CD1c-positive myeloid dendritic cell (primary cell): ENCODE results near the gene AIP.
"Not testable (repeated sequence)": the region's sequence is repeated elsewhere in the genome, so short reads cannot be mapped to it uniquely, and the experiment has no call there.

Experiments used
- DNase-seq: peaks from one replicate; pipeline ENCODE4 v3.0.0-alpha.2; 2016; ENCODE audit errors: extremely low spot score

Gene AIP

DNA sequence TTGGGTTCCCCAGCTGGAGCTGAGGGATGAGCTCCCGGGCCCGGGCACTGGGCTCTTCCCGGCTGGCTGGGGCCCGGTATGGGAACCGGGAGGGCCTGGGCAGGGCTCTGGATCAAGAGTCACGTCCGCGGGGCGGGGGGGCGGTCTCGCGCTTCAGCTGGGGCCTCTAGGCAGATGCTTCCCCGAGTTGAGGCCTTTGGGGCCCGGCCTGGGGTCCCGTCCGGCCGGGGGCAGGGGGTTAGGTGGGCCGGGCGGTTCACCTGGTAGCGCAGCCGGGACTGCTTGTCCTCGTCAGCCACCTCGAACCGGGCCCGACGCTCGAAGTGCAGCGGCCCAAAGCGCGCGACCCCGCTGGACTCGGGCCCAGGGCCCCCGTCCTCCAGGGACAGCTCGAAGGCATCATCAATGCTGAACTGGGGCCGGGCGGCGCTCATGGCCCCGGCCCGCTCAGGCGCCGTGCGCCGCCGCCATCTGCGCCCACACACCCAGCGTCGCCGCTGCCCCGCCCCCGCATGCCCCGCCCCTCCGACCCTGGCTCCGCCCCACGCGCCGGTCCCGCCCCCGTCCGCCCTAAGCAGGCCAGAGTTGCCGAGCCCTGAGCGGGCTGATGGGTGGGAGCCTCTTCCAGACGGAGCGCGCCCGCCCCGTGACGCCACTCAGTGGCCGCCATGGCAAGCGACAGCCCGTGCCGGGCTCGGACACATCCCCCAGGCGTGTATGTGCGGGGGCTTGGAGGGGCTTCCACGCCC is 13.9 kb upstream of the AIP start, which contains the start of gene TMEM134:
TMEM134 (minus strand) TSS at position 493 of the 749 bp plus-strand sequence; CDS start at position 434, 59 bp downstream.
- peak; percentile 94 for DNase-seq

DNA sequence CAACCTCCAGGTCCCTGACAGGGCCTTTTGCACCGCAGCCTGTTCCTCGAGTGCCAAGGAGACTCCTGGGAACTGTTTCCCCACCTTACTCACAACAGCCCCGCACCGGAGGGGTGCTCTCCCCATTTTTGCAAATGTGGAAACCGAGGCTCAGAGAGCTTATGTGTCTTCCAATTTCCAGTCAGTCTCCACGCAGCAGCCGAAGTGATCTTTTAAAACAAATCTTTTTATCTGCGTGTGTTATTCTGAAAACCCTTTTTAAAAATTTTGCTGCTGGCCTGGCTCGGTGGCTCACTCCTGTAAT is 13.4 kb upstream of the AIP start:
- DNase-seq: no peak

DNA sequence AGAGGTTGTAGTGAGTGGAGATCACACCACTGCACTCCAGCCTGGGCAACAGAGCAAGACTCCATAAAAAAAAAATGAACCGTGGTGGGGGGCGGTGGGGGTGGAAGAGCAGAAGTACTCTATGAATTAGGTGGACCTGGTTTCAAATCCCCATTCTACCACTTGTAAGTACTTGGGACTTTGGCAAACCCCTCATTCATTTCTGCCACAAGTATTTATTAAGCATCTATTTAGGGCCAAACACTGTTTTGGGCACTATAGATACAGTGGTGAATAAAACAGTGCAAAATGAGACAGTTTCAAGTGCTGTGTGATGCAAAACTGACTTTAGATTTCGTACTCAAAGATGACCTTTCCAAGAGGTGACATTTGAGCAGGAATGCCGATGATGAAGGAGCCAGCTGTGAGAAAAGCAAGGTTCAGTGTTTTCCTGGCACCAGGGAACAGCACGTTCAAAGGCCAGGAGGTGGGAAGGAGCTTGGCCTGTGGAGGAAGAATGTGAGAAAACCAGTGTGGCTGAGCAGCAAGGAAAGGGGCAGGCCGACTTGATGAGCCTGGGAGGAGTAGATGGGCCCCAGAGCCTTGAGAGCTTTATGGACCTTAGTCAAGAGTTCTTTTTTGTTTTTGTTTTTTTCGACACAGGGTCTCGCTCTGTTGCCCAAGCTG is 12.4 kb upstream of the AIP start:
- DNase-seq: peak; percentile 46

DNA sequence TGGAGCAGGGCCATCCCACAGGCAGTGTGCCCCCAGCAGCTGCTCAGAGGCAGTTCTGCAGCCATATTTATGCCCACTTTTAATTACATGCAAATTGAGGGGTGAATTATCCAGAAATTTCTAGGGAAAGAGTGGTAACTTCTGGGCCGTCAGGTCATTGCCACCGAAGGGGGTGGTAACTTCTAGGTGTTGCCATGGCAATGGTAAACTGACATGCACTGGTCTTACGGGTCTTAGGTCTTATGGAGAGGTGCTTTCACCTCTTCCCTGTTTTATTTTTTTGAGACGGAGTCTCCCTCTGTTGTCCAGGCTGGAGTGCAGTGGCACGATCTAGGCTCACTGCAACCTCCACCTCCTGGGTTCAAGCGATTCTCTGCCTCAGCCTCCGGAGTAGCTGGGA is 9.9 kb upstream of the AIP start:
- DNase-seq: no peak

DNA sequence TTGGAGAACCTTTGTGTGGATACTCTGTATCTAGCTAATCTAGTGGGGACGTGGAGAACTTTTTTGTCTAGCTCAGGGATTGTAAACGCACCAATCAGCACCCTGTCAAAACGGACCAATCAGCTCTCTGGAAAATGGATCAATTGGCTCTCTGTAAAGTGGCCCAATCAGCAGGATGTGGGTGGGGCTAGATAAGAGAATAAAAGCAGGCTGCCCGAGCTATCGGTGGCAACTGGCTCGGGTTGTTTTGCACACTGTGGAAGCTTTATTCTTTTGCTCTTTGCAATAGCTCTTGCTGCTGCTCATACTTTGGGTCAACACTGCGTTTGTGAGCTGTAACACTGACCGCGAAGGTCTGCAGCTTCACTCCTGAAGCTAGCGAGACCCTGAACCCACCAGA is 6.1 kb upstream of the AIP start:
- not testable (repeated sequence) for DNase-seq

DNA sequence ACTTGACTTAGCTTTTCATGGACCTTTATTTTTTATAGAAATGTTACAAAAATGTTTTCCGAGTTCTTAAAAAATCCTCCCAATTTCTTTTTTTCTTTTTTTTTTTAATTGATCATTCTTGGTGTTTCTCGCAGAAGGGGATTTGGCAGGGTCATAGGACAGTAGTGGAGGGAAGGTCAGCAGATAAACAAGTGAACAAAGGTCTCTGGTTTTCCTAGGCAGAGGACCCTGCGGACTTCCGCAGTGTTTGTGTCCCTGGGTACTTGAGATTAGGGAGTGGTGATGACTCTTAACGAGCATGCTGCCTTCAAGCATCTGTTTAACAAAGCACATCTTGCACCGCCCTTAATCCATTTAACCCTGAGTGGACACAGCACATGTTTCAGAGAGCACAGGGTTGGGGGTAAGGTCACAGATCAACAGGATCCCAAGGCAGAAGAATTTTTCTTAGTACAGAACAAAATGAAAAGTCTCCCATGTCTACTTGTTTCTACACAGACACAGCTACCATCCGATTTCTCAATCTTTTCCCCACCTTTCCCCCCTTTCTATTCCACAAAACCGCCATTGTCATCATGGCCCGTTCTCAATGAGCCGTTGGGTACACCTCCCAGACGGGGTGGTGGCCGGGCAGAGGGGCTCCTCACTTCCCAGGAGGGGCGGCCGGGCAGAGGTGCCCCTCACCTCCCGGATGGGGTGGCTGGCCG is 5.3 kb upstream of the AIP start:
- DNase-seq: not testable (repeated sequence)

DNA sequence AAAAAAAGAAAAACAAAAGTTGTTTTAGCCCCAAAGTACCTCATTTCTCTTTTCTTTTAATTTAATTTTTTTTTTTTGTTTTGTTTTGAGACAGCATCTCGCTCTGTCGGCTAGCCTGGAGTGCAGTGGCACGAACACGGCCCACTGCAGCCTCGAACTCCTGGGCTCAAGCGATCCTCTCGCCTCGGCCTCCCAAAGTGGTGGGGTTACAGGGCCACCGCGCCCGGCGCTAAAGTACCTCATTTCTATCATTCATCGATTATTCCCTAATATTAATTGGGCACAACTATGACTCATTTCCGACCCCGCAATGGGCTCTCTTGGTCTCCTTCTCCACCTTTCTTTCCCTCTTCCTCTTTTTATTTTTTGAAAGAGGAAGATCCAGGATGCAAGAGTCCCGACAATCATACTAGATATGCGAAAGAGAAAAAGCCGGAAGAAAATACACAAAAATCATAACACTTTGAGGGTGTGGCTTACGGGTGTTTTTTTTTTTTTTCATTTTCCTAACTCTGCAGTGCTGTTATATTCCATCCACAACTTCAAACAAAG is 475 bp upstream of the AIP start:
- DNase-seq: peak; percentile 82

DNA sequence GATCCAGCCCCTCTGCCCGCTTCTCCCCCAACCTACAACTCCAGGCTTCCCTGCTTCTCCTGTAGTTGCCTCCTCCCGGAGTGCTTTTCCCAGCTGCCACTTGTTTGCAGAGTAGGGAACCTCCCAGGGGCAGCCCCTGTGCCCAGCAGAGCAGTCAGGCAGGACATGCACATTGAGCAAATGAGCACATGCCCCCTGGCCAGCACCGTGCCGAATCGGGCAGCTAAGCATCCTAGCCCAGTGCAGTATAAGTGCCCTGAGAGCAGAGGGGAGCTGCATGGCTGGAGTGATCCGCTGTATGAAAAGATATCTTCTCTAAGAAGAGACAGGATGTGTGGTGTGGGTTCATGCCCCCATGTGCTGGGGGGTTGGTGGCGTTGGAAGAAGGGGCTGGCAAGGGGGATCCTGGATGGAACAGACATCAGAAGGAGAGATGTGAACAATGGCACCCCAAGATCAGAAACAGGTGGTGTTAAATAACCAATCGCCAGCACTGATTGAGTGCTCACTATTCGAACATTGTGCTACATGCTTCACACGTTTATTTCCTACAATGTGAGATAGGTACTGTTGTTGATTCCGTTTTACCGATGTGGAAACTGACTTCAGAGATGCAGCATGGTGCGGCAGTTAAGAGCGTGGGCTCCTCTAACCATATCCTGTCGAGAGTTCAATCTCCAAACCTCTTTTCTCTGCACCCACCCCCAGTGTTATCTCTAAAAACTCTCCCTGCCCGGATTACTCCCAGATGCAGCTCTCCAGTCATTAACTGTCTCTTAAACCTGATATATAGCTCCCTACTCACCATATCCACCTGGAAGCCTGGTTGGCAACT is 1.2 kb downstream of the AIP start:
- DNase-seq: peak; percentile 34

DNA sequence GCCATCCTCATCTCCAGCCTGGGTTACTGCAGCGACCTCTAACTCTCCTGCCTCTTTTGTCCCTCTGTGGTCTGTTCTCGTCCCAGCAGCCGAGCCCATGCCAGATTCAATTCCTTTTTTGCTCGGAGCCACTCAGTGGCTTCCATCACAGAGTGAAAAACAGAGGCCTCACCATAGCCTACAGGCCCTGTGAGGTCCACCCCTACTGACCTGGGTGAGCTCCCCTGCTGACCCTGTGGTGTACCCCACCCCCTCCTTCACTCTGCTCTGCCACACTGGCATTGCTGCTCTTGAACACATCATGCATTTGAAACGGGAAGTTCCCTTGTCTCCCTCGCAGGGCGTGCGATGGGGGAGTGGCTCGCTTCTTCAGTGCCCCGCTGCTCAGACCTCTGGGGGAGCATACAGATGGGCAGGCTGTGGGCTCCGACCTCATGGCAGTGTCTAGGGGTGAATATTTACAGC is 2.1 kb downstream of the AIP start:
- peak; percentile 73 for DNase-seq

DNA sequence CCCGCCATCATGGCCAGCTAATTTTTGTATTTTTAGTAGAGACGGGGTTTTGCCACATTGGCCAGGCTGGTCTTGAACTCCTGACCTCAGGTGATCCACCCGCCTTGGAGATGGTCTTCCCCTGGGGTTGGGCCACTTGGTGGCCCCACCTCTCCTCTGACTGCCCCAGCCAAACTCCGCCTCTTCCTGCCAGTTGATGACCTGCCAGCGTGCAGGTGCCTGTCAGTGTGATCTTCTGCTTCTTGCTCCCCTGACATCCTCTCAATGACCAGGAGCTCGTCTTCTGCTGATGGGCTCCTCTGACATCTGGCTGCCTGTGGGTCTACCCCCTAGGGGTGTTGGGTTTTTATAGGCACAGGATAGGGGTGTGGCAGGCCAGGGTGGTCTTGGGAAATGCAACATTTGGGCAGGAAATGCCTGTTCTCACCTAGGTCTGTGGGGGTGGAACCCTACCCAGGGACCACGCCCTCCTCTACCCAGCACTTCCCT is 3.1 kb downstream of the AIP start:
- not testable (repeated sequence) for DNase-seq

DNA sequence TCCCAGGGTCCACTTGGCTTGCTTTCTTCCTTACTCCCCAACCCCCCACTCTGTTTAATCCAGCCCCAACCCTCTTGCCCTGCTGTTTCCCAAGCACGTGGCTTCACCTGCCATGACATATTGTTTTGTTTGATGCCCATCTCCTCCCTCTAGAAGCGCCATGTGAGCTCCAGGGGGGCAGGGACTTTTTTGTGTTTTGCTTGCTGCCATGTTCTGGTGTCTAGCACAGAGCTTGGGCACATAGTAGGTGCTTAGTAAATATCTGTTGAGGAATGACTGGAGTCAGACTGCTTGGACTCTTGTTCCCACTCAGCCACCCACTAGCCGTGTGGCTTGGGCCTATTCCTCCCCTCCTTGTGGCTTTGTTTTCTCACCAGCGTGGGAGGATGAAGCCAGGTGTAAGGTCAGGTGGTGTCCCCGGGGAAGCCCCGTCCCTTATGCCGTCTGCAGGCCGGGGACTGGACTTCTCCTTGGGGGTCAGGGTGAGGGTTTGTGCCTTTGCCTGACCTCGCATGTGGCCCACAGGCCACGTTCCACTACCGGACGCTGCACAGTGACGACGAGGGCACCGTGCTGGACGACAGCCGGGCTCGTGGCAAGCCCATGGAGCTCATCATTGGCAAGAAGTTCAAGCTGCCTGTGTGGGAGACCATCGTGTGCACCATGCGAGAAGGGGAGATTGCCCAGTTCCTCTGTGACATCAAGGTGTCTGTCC is 3.8 kb downstream of the AIP start:
- DNase-seq: no peak

DNA sequence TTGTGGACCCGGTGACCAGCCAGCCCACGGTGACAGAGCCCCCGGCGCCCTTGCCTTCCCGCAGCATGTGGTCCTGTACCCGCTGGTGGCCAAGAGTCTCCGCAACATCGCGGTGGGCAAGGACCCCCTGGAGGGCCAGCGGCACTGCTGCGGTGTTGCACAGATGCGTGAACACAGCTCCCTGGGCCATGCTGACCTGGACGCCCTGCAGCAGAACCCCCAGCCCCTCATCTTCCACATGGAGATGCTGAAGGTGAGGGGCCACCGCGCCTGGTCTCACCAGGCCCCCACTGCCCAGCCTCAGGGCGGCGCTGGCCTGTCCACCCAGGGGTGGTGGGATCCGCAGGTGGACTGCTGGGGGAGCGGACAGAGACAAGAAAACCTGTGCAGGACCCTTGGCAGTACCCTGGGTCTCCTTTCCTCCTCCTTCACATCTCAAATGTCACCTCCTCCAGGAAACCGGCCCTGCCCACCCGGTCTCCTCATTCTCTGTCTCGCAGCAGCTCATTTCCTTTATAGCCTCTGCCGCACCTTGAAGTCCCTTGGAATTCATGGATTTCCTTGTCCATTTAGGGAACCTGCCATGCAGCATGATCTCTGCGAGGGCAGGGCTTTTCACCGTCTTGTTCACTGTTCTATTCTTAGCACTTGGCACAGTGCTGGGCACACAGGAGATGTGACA is 6.5 kb downstream of the AIP start:
- no peak for DNase-seq

DNA sequence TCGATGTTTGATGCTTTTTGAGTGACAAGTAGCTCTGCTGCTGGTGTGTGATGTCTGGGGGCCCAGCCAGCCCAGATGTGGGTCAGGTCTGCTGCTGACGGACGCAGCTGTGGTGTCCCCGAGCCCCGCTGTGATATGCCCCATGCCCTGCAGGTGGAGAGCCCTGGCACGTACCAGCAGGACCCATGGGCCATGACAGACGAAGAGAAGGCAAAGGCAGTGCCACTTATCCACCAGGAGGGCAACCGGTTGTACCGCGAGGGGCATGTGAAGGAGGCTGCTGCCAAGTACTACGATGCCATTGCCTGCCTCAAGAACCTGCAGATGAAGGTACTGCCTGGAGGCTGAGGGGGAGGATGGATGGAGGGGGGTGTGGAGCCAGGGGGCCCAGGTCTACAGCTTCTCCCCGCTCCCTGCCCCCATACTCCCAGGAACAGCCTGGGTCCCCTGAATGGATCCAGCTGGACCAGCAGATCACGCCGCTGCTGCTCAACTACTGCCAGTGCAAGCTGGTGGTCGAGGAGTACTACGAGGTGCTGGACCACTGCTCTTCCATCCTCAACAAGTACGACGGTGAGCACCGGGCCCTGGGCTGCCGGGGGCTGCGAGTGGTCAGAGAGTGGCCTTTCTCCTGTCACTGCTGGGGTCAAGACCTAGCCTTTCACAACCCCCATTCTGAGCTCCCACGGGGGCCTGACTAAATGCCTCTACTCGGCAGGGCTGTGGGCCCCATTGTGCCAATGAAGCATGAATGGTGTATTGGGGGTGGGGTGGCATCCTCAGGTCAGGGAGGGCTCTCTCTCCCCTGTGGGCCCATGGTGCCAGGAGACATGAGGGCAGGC is 7.3 kb downstream of the AIP start:
- no peak for DNase-seq

DNA sequence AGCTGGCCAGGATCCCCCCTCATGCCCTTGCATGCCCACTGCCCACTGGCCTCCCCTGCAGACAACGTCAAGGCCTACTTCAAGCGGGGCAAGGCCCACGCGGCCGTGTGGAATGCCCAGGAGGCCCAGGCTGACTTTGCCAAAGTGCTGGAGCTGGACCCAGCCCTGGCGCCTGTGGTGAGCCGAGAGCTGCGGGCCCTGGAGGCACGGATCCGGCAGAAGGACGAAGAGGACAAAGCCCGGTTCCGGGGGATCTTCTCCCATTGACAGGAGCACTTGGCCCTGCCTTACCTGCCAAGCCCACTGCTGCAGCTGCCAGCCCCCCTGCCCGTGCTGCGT is 7.9 kb downstream of the AIP start:
- DNase-seq: no peak

DNA sequence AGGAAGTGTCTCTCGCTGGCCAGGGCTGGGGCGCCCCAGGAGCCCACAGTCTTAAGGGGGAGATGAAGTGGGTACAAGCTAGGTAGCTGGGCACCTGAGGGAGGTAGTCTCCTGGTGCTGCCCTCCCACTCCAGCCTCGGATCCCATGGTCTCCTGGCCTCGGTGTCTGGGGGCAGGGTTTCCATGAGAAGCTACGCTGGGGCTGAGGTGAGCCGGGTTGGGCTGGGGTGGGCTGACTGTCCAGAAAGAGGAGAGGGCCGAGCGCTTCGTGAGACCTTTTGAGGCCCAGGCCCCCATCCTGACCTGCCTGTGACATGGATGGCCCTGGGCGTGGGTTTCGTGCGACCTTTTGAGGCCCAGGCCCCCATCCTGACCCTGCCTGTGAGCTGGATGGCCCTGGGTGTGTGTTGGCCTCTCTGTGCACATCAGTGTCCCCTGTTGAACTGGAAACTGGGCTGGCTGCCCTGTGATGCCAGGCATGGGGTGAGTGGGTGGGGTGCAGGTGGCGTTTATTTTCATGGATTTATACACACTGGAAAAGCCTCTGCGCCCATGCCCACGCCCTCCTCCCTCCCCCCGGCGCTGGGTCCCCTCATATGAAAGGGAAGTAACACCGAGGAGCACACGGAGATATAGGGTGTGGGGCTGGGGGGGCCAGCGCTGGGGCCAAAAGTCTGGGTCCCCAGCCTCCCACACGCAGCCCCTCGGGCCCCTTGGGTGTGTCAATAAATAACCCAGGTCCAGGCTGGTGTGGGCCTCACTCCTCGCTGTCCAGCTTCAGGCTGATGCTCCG is 8.6 kb downstream of the AIP start:
- DNase-seq: no peak

DNA sequence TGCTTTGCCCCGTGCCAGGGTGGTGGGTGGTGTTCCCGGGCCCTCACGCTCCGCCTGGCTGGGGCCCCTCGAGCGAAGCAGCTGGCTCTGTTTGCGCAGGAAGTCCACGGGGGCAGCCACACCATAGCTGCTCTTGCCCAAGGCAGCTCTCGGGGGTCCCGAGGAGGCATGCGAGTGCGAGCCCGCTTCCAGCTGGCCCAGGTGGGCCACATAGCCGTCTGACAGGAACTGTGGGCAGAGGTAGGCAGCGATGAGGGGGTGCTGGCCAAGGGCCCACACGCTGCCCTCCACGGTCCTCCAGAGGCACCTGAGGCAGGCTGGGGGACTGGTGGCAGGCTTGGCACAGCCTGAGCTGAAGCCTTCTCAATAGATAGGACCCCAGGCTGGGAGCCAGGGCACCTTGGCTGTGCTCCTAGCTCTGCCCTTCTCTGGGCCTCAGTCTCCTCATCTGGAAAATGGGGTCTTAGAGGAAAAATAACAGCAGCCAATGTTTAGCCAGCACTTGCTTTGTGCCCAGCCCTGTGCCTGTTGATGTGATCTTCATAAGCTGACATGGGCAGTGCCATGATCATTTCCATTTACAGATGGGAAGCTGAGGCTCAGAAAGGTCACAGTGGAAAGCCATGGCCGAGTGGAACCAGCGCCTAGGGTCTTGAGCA is 9.4 kb downstream of the AIP start:
- no peak for DNase-seq

DNA sequence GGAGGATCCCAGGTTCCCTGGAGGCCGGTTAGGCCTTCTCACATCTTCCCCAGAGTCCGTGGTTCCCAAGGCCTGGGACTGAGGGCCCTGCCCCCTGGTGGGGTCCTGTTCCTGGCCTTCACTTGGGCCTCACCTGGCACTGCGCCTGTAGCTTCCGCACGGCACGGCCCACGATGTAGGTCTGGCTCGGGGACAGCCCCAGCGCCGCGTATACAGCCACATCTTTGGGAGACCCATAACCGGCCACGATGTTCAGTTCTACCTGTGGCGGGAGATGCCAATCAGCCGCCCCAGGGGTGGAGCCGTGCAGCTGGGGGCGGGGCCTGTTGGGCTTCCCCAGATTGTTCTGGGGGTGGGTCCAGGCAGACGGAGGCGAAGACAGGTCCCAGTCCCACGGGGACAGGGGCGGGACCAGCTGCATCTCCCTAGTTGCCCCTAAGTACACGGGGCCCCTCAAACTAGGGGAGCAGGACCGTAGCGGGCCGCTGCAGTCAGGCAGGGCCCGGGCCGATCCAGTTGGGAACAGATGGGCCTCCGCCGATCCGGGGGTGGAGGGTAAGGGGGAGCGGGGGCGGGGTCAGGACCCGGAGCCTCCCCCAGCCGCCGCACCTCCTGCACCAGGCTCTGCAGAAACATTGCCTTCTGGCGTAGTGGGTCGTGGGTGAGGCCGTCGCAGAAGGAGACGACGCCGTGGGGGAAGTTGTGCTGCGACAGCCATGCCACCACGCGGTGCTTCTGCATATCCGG is 10.1 kb downstream of the AIP start:
- no peak for DNase-seq
